Pancreas (tissue), 10 donors: ENCODE measurements around the gene BCAR3. TPM values are rescaled to one million over a fixed set of nuclear protein-coding genes. Genes with fewer than 3 reads are reported as not detected.
A peak's percentile ranks its signal among the peaks of the same experiment; 100 is the strongest.

Experiments used
- ATAC-seq, 4 donors: fragments of 200-7000 bp; cut with Tn5 transposase; one replicate each; pipeline versions ENCODE4 v1.8.0 to v1.9.1; 2020; ENCODE audit warnings: mild to moderate bottlenecking in 4 of 4, moderate library complexity in 4 of 4
- DNase-seq, 6 donors: peaks; one replicate each; pipeline ENCODE4 v3.0.0-alpha.2; 2020
- FAIRE-seq: peaks from 2 replicates; lab custom pipeline; 2012; peaks lifted over from hg19 to GRCh38; lab: Jason Lieb, UNC
- H3K27ac ChIP-seq, 4 donors: fragments of 200-600 bp; sonication (generic); 1 replicate in 3 of 4; 2 replicates in 1 of 4; pipeline versions ENCODE4 v1.5.0 to v1.8.0; 2020
- H3K27me3 ChIP-seq, 4 donors: fragments of 200-600 bp; one replicate each; pipeline ENCODE4 v1.8.0; 2021
- H3K36me3 ChIP-seq, 3 donors: fragments of 200-600 bp; sonication (generic) in 1 of 3; one replicate each; pipeline versions ENCODE4 v1.5.0 to v1.8.0; 2020 to 2021
- H3K4me1 ChIP-seq, 3 donors: fragments of 200-600 bp; one replicate each; pipeline ENCODE4 v1.8.0; 2021
- H3K4me3 ChIP-seq, 4 donors: fragments of 200-600 bp; sonication (generic) in 2 of 4; one replicate each; pipeline versions ENCODE4 v1.5.0 to v1.8.0; 2020 to 2021
- H3K9me3 ChIP-seq, 4 donors: fragments of 200-600 bp; one replicate each; pipeline ENCODE4 v1.8.0; 2021
- CTCF ChIP-seq, 4 donors: fragments of 200-600 bp; sonication (generic) in 3 of 4; IDR thresholded peaks; one replicate each; pipeline versions ENCODE4 v1.5.0 to v1.8.0; 2021; ENCODE audit warnings: antibody characterized with exemption in 4 of 4
- WGBS, 2 donors: extraction: QIAGEN DNeasy Blood & Tissue Kit; methylation state at CpG; one replicate each; pipeline ENCODE4 v1.1.7; 2013; 5-methylcytosine and 5-hydroxymethylcytosine counted together
- intact Hi-C, 3 donors: fragments of 100-400 bp; cut with DNase I; formaldehyde crosslinking; loops; one replicate each; pipeline versions ENCODE4 v1.11.1 to v1.14.2; 2022
- polyA plus RNA-seq, 2 donors: library from polyadenylated mRNA; stranded (reverse); fragments of 200-250 nt; gene quantifications; one replicate each; pipeline ENCODE4 v1.2.3, GENCODE V29; 2013
- total RNA-seq, 6 donors: library from RNA; stranded (reverse); fragmentation: NEBNext Ultra II Directional in 4 of 6; extraction: Animal tissue kit (Norgen Biotek cat#: 25700) in 4 of 6; gene quantifications; one replicate each; pipeline versions ENCODE4 v1.2.1 to v1.2.4, GENCODE V29; 2021 to 2023
- donor health status: healthy with polysubstance abuse.
- donor health status: DM: no; HTN: no; CAD: no; lungs with moderate emphysema.
- donor health status: DM: no; HTN: no; CAD: no.
- donor health status: control.
- donor health status: control.
- donor health status: Bipolar disorder and iron deficiency.
- donor health status: DM: yes; HTN: yes; CAD: no.
- donor health status: DM: no; HTN: no; CAD: no.
- donor health status: DM: no; HTN: no; CAD: no.
- donor health status: DM: yes; HTN: yes; CAD: no.

The BCAR3 gene
- total and polyA plus RNA-seq, 8 donors = 2.4 to 8.2 (median 4.9) TPM

GRCh38 chr1:93571623-93572310 lies 109.9 kb downstream of the BCAR3 start:
- DNase-seq = no peak
- Histone ChIP-seq H3K9me3 (no peaks in the 10 kb centered on the region), H3K4me1 (peaks cover 0 to 5% (median 0%) of the 10 kb centered on the region in 3 donors), H3K4me3 (no peak overlapping the region), H3K36me3 (peaks cover 0 to 9% (median 0%) of the 10 kb centered on the region in 3 donors), H3K27me3 (no peaks in the 10 kb centered on the region), H3K27ac (no peak overlapping the region)
- 94 to 96% methylated on average over 12 of the region's 12 CpGs for WGBS, 2 donors
- intact Hi-C loops = no loop called here
- TF ChIP-seq CTCF (IDR thresholded peaks at IDR 0.05) = no peak
- FAIRE-seq = no peak
- ATAC-seq = no peak

- intact Hi-C loops = no loop called here
- no peaks in the 10 kb centered on the region for H3K9me3 ChIP-seq
- no peak for FAIRE-seq
- peaks cover 0 to 5% (median 0%) of the 10 kb centered on the region in 3 donors for H3K4me1 ChIP-seq
- ATAC-seq = no peak
- H3K4me3 ChIP-seq = no peak overlapping the region
- H3K27me3 ChIP-seq = no peaks in the 10 kb centered on the region
- peaks cover 0 to 9% (median 0%) of the 10 kb centered on the region in 3 donors for H3K36me3 ChIP-seq
- no peak for DNase-seq
- H3K27ac ChIP-seq = no peak overlapping the region
- 93 to 97% methylated on average over 2 of the region's 2 CpGs for WGBS, 2 donors
- TF ChIP-seq CTCF (IDR thresholded peaks at IDR 0.05) = no peak
Measured at GRCh38 chr1:93569489-93569888, 112.1 kb downstream of the BCAR3 start.

GRCh38 chr1:93567255-93567918 lies 114.2 kb downstream of the BCAR3 start:
- Histone ChIP-seq H3K36me3 (peaks cover 0 to 9% (median 0%) of the 10 kb centered on the region in 3 donors), H3K27me3 (no peaks in the 10 kb centered on the region), H3K4me3 (no peak overlapping the region), H3K9me3 (no peaks in the 10 kb centered on the region), H3K27ac (no peak overlapping the region), H3K4me1 (no peaks in the 10 kb centered on the region)
- no peak for DNase-seq
- ATAC-seq = peak in 3 of 4 donors; percentile 59 to 78 (median 59)
- intact Hi-C loops = no loop called here
- no peak for FAIRE-seq
- TF ChIP-seq CTCF (IDR thresholded peaks at IDR 0.05) = no peak
- WGBS, 2 donors = 91 to 92% methylated on average over 15 of the region's 15 CpGs

DNA sequence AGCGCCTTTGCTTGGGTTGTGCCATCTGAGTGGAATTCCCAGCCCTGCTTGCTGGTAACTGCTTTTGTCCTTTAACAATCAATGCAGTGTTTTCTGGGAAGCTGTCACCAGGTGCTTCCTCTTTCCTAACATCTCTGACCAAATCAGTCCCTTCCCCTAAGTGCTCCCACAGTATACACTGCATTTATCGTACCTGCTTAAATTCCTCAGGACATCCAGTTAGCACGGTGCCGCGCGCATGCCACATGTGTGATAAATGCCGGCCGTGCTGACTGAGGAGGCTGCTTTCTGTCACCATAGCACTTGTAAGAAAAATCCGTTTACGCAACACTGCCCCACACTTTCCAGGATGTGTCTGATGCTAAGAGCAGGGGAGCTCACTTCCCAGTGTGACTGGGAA lies 115.4 kb downstream of the BCAR3 start:
- Histone ChIP-seq H3K27me3 (no peaks in the 10 kb centered on the region), H3K9me3 (no peaks in the 10 kb centered on the region), H3K4me3 (no peak overlapping the region), H3K4me1 (no peaks in the 10 kb centered on the region), H3K27ac (peak overlapping the region in 1 of 4 donors; percentile 9), H3K36me3 (peaks cover 0 to 14% (median 0%) of the 10 kb centered on the region in 3 donors)
- FAIRE-seq (no peak), ATAC-seq (peak in 2 of 4 donors; percentile 39 to 46), DNase-seq (no peak)
- 77 to 85% methylated on average over 10 of the region's 10 CpGs for WGBS, 2 donors
- intact Hi-C loops = no loop called here
- TF ChIP-seq CTCF (IDR thresholded peaks at IDR 0.05) = no peak
